ENCODE results near the gene PTPN2.
A peak's percentile ranks its signal among the peaks of the same experiment; 100 is the strongest.

- TF ChIP-seq, protein P1, sequence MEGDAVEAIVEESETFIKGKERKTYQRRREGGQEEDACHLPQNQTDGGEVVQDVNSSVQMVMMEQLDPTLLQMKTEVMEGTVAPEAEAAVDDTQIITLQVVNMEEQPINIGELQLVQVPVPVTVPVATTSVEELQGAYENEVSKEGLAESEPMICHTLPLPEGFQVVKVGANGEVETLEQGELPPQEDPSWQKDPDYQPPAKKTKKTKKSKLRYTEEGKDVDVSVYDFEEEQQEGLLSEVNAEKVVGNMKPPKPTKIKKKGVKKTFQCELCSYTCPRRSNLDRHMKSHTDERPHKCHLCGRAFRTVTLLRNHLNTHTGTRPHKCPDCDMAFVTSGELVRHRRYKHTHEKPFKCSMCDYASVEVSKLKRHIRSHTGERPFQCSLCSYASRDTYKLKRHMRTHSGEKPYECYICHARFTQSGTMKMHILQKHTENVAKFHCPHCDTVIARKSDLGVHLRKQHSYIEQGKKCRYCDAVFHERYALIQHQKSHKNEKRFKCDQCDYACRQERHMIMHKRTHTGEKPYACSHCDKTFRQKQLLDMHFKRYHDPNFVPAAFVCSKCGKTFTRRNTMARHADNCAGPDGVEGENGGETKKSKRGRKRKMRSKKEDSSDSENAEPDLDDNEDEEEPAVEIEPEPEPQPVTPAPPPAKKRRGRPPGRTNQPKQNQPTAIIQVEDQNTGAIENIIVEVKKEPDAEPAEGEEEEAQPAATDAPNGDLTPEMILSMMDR (IDR thresholded peaks at IDR 0.05): no peak
- TF ChIP-seq REST (IDR thresholded peaks at IDR 0.05): no peak
- TF ChIP-seq RNF2 (IDR thresholded peaks at IDR 0.05; ENCODE audit: borderline replicate concordance, low read depth): no peak
- no peak for TF ChIP-seq EP300 (IDR thresholded peaks at IDR 0.05)
- peak; percentile 18 to 40; a peak in 2 of 5 replicates for TF ChIP-seq RAD21 (conservative IDR thresholded peaks at IDR 0.05 in 1 of 2, IDR thresholded peaks at IDR 0.05 in 1 of 2)
- no peak for TF ChIP-seq POLR2A (IDR thresholded peaks at IDR 0.05; ENCODE audit: low read length)
- no peak for TF ChIP-seq RFX5 (IDR thresholded peaks at IDR 0.05)
- no peak for TF ChIP-seq MYC (IDR thresholded peaks at IDR 0.05; ENCODE audit: borderline replicate concordance, low read length)
- TF ChIP-seq HOXA7 (CRISPR knock-in tag; IDR thresholded peaks at IDR 0.05): no peak
Observed at GRCh38 chr18:12766986-12767433, 117.0 kb downstream of the PTPN2 start.
